ENCODE measurements around the gene IBA57. TPM values are rescaled to one million over a fixed set of nuclear protein-coding genes. Genes with fewer than 3 reads are reported as not detected.
"Not testable (repeated sequence)": the region's sequence is repeated elsewhere in the genome, so short reads cannot be mapped to it uniquely, and the experiment has no call there.

Gene IBA57
- total and polyA plus RNA-seq, 2 experiments from 2014 or later, result 4.7 to 5.0 TPM

DNA sequence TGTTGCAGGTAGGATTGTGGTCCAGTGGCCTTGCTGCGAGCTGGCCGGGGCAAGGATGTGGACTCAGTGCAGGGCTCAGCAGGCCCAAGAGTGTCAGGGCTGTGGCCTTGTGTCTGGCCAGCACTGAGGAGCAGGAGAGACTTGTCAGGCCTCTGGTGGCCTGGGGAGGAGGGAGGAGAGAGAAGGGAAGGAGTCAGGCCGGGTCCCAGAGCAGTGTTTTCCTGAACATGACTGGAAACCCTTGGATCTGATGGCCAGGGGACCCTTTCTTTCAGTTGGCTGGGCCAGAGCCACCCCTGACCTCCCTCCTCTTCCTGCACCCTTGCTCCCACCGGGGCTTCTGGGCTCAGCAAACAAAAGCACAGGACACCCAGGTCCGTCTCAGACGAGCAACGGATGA lies 5.1 kb downstream of the IBA57 start:
- no peak overlapping the region for H3K4me2 ChIP-seq
- 95% methylated on average over 7 of the region's 7 CpGs for WGBS (ENCODE audit: low lambda C conversion rate, missing lambda C conversion rate)

DNA sequence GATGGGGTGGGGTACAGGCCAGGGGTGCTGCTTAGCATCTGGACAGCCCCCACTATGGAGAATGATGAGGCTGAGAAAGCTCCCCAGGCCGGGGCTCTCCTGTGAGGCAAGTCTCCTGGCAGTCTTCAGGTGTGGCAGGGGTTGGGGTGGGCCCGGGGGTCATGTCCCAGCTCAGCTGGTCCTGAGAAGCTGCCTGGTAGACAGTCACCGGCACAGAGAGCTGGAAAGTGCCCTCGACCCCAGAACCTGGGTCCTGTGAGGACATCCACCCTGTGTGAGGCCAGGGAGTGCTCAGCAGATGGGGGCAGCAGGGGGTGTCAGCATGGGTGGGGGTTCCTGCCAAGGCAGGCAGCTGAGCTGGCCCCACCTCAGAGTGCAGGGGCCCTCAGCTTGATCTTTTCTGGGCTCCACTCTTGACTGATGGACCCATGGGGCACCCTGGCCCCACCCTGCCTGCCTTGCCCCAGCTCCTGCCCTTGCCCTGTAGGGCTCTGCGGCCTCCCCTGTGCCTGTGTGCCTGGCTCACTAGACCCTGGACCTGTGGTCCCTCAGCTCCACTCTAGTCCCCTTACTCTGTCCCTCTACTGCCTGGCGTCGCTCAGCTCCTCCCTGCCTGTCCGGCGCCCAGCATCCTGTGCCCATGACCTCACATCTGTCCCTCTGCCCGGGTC lies 5.8 kb downstream of the IBA57 start:
- Histone ChIP-seq H3K36me3 (replicated peaks; ENCODE audit: insufficient read depth, low read depth) (no peaks in the 10 kb centered on the region), H3K27ac (no peak overlapping the region), H3K27me3 (no peaks in the 10 kb centered on the region), H3K4me3 (no peak overlapping the region), H3K4me1 (ENCODE audit: insufficient read depth) (peaks cover 6% of the 10 kb centered on the region), H4K20me1 (ENCODE audit: insufficient read depth, poor library complexity, severe bottlenecking) (no peaks in the 10 kb centered on the region), H3K4me2 (no peak overlapping the region), H3K79me2 (peaks cover 48% of the 10 kb centered on the region), H3K9me2 (replicated peaks; ENCODE audit: insufficient read depth) (no peaks in the 10 kb centered on the region), H2AFZ (no peak overlapping the region), H3K9me3 (ENCODE audit: low read depth) (no peaks in the 10 kb centered on the region)
- DNase-seq (ENCODE audit: low spot score), result no peak
- 85% methylated on average over 8 of the region's 10 CpGs for WGBS (ENCODE audit: low lambda C conversion rate, missing lambda C conversion rate)
- TF ChIP-seq, protein P1, sequence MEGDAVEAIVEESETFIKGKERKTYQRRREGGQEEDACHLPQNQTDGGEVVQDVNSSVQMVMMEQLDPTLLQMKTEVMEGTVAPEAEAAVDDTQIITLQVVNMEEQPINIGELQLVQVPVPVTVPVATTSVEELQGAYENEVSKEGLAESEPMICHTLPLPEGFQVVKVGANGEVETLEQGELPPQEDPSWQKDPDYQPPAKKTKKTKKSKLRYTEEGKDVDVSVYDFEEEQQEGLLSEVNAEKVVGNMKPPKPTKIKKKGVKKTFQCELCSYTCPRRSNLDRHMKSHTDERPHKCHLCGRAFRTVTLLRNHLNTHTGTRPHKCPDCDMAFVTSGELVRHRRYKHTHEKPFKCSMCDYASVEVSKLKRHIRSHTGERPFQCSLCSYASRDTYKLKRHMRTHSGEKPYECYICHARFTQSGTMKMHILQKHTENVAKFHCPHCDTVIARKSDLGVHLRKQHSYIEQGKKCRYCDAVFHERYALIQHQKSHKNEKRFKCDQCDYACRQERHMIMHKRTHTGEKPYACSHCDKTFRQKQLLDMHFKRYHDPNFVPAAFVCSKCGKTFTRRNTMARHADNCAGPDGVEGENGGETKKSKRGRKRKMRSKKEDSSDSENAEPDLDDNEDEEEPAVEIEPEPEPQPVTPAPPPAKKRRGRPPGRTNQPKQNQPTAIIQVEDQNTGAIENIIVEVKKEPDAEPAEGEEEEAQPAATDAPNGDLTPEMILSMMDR (IDR thresholded peaks at IDR 0.05; ENCODE audit: poor library complexity), result no peak
- no peak for TF ChIP-seq EZH2phosphoT487 (IDR thresholded peaks at IDR 0.05; ENCODE audit: low read depth, severe bottlenecking, unreplicated experiment)
- TF ChIP-seq EZH2 (IDR thresholded peaks at IDR 0.05; ENCODE audit: borderline replicate concordance), result no peak

More for the DNA sequence above, 5.1 kb downstream of the IBA57 start:
- Histone ChIP-seq H3K27me3 (no peaks in the 10 kb centered on the region), H4K20me1 (ENCODE audit: insufficient read depth, poor library complexity, severe bottlenecking) (no peaks in the 10 kb centered on the region), H3K4me1 (ENCODE audit: insufficient read depth) (peaks cover 6% of the 10 kb centered on the region), H2AFZ (no peak overlapping the region), H3K9me3 (ENCODE audit: low read depth) (no peaks in the 10 kb centered on the region), H3K79me2 (peaks cover 48% of the 10 kb centered on the region), H3K9me2 (replicated peaks; ENCODE audit: insufficient read depth) (no peaks in the 10 kb centered on the region), H3K27ac (no peak overlapping the region), H3K36me3 (replicated peaks; ENCODE audit: insufficient read depth, low read depth) (no peaks in the 10 kb centered on the region), H3K4me3 (no peak overlapping the region)
- no peak for TF ChIP-seq EZH2 (IDR thresholded peaks at IDR 0.05; ENCODE audit: borderline replicate concordance)
- TF ChIP-seq EZH2phosphoT487 (IDR thresholded peaks at IDR 0.05; ENCODE audit: low read depth, severe bottlenecking, unreplicated experiment), result no peak
- TF ChIP-seq, protein P1 (IDR thresholded peaks at IDR 0.05; ENCODE audit: poor library complexity), result no peak
- no peak for DNase-seq (ENCODE audit: low spot score)

DNA sequence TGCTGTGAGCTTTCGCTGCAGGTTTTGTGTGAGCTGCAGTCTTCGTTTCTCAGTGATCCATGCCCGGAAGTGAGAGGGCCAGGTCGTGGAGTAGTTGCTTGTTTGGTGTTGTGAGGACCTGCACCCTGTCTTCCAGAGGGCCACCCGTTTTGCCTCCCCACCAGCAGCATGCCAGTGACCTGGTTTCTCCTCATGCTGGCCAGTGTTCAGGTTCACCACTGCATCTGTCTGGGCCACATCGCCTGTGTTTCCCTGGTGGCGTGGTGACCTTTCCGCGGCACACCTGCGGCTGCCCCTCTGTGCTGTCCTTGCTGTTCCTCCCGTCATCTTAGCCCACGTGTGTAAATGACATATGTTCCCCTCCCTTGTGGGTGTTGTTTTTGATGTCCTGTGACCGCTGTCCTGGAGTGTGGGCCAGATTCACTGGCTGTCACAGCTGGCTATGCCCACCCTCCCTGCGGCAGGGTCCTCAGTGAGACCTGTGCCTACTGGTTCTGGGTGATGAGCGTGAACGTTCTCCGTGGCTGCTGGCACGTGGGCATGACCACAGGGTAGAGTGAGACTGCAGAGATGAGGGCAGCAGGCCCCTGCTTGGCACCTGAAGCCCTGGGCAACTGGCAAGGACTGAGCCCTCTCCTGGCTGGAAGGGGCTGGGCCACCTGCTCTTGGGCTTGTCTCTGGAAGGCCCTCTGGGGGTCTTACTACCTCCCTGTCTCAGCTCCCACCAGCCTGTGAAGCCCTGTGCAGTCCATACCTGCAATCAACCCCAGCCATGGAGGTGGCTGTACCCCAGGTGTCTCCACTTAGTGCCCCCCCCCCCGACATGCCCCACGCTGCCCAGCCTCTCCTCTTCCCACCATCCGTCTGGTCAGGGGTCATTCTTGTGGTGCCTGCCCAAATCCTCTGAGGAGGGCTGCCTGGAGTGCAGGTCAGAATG lies 7.3 kb downstream of the IBA57 start:
- 94% methylated on average over 20 of the region's 21 CpGs for WGBS (ENCODE audit: low lambda C conversion rate, missing lambda C conversion rate)
- Histone ChIP-seq H2AFZ (no peak overlapping the region), H3K9me3 (ENCODE audit: low read depth) (no peaks in the 10 kb centered on the region), H3K27ac (no peak overlapping the region), H4K20me1 (ENCODE audit: insufficient read depth, poor library complexity, severe bottlenecking) (no peaks in the 10 kb centered on the region), H3K36me3 (replicated peaks; ENCODE audit: insufficient read depth, low read depth) (no peaks in the 10 kb centered on the region), H3K4me3 (no peak overlapping the region), H3K4me1 (ENCODE audit: insufficient read depth) (no peaks in the 10 kb centered on the region), H3K9me2 (replicated peaks; ENCODE audit: insufficient read depth) (no peaks in the 10 kb centered on the region), H3K27me3 (no peaks in the 10 kb centered on the region), H3K4me2 (no peak overlapping the region), H3K79me2 (peaks cover 35% of the 10 kb centered on the region)
- TF ChIP-seq EZH2 (IDR thresholded peaks at IDR 0.05; ENCODE audit: borderline replicate concordance), result no peak
- TF ChIP-seq, protein P1 (IDR thresholded peaks at IDR 0.05; ENCODE audit: poor library complexity), result no peak
- no peak for TF ChIP-seq EZH2phosphoT487 (IDR thresholded peaks at IDR 0.05; ENCODE audit: low read depth, severe bottlenecking, unreplicated experiment)
- DNase-seq (ENCODE audit: low spot score), result no peak

DNA sequence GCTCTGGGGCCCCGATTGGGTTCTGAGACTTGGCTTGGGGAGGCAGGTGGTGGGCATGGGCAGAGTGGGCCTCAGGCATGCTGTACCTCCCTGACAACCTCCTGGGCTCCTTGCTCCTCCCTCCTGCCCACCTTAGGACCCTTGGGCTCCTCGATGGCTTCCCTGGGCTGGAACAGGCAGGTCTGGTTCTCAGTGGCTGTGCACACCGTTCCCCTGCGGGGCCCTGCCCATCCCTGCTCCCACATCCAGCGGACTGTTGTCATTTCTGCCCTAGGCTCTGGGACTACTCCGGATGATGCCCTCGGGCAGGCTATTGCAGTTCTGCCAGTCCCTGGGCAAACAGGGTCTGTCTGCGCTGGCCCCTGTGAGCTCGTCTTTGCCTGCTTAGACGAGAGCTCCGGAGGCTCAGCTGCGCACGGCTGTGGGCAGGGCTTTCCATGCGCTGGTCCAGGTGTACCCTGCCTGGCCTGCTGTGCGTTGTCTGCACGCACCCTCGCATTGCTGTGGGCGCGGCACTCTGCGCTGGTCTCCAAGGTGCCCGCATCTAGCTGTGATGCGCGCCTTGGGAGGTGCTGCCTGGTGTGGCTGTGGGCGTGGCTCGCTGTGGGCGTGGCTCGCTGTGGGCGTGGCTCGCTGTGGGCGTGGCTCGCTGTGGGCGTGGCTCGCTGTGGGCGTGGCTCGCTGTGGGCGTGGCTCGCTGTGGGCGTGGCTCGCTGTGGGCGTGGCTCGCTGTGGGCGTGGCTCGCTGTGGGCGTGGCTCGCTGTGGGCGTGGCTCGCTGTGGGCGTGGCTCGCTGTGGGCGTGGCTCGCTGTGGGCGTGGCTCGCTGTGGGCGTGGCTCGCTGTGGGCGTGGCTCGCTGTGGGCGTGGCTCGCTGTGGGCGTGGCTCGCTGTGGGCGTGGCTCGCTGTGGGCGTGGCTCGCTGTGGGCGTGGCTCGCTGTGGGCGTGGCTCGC lies 8.2 kb downstream of the IBA57 start:
- not testable (repeated sequence) for H2AFZ ChIP-seq; H4K20me1 ChIP-seq (ENCODE audit: insufficient read depth, poor library complexity, severe bottlenecking); H3K9me2 ChIP-seq (replicated peaks; ENCODE audit: insufficient read depth); H3K36me3 ChIP-seq (replicated peaks; ENCODE audit: insufficient read depth, low read depth); H3K27me3 ChIP-seq; H3K4me3 ChIP-seq; DNase-seq (ENCODE audit: low spot score); H3K9me3 ChIP-seq (ENCODE audit: low read depth); H3K4me1 ChIP-seq (ENCODE audit: insufficient read depth); H3K27ac ChIP-seq; H3K4me2 ChIP-seq
- peaks cover 25% of the 10 kb centered on the region for H3K79me2 ChIP-seq
- WGBS (ENCODE audit: low lambda C conversion rate, missing lambda C conversion rate), result 59% methylated on average over 29 of the region's 69 CpGs
